Astrocyte of the hippocampus (primary cell): Measurements from ENCODE around the gene DCLK1.
A peak's percentile ranks its signal among the peaks of the same experiment; 100 is the strongest.

Experiments
- DNase-seq: peaks from one replicate; pipeline ENCODE4 v3.0.0; 2011; ENCODE audit warnings: low read depth, low spot score

Gene DCLK1

DNA sequence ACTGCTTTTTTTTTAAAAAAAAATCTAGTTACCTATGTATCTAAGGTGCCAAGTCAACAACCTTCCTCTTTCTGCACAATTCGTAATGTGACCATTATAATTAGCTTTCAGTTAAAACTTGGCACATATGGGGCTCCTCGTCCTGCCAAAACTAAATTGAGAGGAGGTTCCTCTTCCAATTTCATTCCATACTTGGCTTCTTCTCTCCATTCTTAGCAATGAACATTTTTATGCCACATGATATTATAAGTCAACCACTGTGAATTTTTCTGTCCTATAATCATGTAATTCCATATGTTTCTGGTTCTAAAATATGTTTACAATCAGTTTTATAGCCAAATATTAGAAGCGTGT lies 177.0 kb downstream of the DCLK1 start:
- DNase-seq, result no peak

DNA sequence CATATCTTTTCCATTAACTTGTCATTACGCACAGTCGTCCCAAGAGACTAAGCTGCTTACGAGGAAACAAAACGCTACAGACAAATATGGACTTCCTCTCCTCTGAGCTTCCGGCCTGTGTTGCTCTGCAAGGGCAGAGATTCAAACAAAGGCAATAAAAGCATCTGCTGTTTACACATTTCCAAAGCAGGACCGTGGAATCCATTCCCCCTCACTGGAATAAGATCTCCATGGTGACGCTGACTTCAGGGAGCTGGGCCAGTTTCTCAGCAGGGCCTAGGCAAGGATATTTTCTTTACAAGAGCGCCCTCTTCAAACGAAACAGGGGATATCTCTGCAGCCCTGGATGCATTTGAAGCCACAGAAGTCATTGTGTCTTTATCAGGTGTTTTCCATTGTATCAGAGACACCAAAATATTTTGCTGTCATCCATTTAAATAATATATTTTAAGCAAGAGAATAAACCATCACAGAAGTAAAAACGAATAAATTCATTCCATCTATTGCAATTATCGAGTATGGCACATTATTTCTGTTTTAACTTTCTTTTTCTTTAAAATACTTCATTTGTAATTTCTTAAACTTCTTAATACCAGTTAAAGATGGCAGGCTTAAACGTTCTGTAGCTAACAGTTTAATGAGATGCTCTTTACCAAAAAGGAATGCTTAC lies 177.5 kb downstream of the DCLK1 start:
- peak; percentile 95 for DNase-seq

DNA sequence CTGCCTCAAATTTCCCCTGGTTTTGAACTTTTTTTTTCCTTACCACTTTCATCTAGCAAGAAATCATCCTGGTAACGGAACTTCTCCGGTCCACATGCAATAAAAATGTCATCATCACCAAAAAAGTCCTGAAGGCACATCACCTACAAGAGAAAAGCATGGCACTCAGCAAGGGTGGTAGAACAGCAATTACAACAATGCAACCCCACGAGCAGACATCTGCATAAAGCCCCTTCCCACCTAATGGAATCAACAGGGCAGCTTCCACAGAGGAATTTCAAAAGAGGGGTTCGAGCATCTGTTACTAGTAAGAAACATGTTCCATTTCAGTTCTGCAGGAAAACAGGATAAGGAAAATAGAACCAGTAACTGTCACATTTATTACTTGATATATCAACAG lies 183.9 kb downstream of the DCLK1 start:
- no peak for DNase-seq

DNA sequence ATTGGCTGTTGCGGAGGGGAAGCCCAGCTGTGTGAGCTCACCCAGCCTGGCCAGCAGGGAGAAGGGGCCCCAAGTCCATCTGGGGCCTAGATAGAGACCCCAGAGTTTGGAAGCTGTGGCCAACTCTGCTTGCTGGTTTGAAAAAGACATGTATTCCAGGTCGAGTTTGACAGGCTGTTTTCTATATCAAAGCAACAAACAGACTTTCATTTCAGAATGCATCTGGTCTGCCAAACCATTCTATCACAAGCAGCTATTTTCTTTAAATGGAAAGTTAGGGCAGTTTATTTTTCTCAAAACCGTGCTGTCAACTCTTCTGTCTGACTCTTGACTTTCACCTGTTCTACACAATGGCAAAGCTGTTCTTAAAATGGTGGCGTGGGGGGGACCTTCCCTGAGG lies 185.8 kb downstream of the DCLK1 start:
- no peak for DNase-seq

DNA sequence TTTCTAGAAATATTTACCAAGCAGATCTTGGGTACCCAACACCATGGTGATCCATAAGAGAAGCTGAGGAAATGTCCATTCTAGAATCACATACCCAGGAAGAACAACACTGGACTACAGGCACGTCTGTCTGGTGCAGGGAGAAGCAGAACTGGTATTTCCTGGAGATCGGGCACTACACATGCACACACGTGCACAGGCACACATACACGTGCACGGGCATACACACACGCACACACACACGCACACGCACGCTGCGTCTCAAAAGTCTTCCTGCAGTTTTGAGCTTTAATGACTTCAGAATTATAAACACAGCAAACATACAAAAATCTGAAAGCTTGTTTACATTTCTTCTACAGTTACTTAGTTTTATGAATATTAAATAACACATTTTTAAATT lies 189.8 kb downstream of the DCLK1 start:
- DNase-seq, result no peak

DNA sequence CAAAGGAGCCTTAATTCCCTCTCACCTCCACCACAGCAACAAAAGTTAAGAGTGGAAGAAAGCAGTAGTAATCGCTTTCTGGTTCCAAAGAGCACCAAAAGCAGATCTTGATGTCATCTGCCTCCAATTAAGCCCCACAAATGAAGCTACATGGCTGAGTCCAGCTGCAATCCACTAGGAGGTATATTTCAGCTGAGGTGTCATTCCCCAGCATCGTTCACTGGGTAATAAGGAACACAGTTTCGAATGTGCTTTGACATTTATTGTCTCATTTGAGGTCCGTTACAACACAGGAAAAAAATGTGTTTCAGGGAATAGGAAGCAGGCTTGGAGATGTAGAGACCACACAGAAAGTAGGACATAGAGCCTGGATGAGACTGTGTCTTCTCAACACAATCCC lies 190.4 kb downstream of the DCLK1 start:
- DNase-seq, result no peak

DNA sequence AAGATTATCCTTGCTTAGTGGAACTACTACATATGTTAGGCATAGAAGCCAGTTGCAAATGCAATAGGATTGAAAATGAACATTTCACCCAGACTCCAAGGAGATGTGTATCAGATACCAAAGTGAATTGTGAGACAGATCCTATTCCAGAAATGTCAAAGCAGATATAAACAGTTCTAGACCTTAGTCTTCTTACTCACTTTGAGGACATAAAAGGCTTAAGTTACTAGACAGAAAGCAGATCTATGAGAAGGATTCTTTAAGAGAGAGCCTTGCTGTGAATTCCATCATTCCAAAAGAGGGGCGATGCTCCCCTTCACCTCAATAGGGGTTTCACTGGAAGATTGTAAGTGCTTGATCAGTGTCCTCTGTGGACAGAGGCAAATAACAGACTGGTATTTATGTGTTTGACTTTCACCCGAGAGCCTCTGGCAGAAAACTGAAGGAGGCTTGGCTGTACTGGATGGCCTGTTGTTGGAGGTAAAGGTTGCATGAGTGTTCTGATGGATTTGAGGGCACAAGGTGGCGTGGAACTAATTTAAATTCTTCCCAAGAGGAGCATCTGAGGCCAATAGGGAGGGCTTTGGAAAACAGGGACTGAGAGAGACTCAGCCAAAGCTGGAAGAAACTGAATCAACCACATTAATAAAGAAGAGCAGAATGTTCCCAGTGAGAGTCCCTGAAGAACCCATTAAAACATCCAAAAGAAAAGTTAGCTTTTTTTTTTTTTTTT lies 194.8 kb downstream of the DCLK1 start:
- DNase-seq, result no peak

DNA sequence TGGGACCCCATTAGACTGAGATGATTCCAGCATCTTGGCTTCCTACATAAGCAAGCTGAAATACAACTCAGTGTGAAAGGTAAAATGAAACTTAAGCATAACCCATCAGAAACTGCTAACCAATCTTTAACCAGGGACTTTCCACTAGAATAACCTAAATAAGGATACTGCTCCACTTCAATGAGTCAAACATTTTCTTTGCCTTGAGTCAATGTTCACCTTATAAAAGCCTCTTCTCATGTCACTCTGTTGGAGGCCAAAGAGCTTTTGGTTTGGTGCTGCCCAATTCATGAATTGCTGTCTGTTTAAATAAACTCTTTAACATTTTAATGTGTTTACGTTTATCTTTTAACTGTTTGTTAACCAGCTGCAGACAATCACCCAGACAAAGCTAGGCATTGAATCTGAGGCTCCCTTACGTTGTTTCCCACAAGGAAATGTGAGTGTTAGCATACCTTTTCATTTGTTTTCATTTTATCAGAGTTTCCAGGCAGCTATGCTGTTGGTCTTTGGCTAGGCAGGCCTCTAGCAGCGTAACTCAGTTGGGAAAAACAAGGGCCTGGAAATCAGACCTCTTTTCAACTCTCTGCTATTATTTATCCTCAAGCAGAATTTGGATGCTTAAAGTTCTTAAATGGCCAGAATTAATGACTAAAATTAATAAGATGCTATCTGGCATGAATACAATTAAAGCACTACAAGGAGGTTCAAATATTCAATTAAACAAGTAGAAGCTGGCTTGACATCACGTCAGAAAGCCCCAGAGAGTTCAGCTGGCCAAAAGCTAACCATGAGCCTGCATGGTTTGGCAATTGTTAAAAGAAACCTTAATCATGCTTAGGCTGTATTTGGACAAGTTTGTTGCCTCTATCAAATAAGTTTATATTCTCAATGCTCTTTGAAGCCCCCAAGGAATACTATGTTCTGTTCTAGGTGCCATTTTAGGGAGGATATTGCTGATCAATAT lies 200.2 kb downstream of the DCLK1 start:
- no peak for DNase-seq

DNA sequence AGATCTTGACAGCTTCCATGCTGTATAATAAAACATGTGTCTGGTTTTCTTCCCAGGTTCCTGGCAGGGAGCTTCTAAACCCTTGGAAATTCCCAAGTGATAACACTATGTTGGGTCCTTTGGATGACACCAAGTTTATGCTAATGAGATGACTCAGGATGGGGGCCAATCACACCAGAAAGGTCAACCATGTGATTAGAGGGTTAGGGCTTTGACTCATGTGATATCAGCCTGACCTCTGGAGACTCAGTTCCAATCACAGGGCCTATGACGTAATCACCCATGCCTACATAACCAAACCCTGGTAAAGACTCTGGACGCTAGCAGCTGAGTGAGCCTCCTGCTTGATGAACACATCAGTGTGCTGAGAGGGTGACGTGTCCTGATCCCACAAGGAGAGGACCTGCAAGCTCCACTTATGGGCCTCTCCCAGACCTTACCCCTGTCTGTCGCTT lies 203.6 kb downstream of the DCLK1 start:
- peak; percentile 63 for DNase-seq

DNA sequence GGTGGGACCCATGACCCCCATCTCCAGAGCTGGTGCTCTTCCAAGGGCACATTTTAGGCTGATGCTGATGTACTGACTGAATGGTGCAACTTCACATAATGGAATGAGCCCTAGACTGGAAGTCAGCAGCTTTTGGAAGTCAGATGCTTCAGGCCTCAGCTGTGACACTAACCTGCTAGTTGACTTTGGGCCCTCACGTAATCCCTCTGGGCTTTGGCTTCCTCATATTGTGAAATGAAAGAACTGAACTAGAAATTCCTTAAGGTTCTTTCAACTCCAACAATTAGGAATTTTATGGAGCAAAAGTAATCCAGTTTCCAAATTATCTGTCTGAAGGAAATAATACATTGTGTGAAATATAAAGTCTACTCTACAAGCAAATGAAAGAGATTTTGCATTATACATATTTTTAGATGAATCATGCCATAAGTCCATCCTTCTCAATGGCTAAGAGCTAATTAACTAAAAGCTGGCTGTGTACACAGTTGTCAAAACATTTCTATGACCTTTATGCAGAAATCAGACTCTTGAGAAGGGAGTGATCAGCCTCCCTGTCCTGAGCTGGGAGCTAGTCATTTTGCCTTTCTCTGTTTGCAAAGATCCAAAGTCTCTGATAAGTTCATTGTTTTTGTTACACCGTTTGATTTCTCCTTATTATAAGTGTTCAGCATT lies 204.2 kb downstream of the DCLK1 start:
- DNase-seq, result peak; percentile 18

DNA sequence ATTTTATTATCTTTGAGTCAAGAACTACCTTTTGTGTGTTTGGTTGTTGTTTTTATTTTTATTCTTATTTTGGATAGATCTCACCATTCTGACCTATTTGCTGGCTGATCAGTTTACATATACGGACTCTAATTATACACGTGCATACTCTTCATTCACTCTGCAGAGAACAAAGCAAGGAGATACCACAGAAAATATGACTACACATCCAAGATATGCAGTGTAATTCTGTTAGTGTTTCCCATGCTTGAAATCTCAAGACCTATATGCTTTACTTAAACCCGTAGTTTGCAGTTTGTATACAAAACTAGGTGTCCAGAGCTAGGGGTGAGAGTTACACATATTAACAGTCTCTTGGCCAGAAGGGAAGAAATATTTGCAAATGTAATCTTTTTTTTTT lies 205.5 kb downstream of the DCLK1 start:
- peak; percentile 21 for DNase-seq

DNA sequence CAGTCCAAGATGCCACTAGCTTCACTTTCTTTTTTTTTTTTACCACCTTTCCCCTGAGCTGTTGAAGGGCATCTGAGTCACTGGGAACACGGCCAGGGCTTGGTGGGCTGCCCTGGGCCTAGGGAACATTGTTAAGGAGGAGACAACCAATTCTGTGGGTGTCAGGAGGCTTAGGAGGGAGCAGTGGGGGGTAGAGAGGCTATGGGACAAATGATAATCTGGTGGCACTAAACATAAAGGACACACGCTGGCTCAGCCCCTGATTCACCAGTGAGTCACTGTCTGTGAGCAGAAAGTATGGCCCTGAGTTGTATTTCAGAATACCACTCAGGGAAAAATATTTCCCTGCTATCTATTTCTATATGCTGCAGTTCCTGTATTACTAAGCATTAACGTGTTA lies 207.8 kb downstream of the DCLK1 start:
- peak; percentile 91 for DNase-seq

DNA sequence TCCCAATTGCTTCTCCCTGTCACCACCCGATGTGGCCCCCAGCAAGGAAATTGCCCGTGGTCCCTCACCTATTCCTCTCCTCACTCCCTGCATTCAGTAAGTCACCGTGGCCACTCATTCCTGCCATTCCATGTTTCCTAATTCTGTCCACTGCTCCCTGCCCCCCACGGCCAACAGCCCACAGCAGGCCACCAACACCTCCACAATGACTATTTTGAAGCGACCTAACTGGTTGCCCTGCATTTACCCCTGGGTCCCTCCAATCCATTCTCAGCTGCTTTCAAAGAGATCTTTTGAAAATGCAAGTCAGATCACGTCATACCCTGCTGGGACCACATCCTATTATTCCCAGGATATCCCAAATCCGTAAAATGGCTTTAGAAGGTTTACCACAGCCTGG lies 210.4 kb downstream of the DCLK1 start:
- no peak for DNase-seq

DNA sequence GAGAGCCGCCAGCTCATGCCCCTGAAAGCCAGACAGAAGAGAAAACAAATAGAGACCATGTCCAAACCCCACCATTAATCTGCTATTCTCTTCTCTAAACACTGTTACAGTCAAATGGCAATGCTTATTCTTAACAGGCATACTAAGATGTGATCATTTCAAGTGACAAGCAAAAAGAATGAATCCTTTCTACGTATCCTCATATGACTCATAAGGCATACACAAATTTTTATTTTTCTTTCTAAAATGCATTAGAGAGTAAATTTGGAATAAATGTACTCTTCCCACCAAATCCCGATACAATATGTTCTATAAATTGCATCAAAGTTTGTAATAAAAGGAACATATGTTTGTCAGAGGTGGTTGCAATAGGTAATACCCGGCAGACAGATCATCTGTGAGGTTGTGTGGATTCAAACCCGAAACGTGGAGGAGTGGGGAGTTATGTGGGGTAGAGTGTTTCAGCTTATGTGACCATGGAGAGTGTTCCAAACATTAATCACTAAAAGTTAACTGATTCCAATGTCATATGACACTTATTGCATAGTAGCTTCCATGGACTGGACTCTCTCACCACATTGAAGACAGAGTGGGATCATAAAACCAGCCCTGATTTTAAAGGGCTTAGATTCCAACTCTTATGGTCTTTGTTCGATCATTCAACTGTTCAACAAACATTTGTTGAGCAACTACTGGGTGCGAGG lies 213.1 kb downstream of the DCLK1 start:
- no peak for DNase-seq

DNA sequence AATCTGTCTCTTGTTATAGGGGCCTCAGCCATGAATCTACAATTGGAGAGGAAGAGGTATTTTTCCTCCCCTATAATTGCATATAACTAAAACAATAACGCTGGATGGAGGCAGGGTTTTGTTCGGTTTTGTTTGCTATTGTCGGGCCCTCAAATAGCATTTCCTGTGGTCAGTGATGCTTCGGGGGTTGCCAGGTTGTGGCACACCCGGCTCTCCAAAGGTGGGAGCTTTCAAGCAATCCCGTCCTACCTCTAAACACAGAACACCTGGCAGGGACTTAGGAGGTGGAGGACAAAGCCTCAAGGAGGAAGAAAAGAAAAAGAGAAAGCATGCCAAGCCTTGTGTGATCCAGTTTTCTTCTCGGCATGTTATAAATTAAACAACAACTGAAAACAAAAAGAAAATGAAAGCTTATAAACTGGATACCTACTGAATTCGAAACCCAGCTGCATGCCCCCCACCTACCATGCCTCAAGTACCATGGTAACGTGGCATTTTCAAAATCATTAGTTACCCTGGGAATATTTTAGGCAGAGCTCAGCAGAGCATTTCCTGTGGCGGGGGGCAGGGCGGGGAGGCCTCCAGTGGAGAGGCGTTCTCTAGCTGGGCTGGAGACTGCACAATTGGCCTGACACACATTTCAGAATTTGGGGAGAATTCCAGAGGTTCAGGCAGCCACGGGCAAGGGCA lies 213.8 kb downstream of the DCLK1 start:
- peak; percentile 75 for DNase-seq

DNA sequence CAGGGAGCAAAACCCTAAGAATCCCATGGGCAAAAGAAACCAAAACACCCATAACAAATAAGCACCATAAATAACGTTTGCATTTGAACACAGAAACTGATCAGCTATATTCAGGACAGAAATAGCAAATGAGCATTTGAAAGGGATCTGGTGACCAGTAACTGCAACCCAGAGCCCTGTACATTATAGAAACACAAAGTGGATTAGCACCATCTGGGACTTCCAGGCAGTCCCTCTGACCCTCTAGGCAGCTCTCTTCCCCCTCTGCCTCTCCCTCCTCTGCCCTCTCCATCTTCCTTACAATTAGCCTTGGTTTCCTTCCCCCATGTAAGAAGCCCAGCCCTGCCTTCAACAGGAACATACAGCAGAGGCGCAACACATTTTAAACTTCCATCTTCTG lies 215.0 kb downstream of the DCLK1 start:
- no peak for DNase-seq

DNA sequence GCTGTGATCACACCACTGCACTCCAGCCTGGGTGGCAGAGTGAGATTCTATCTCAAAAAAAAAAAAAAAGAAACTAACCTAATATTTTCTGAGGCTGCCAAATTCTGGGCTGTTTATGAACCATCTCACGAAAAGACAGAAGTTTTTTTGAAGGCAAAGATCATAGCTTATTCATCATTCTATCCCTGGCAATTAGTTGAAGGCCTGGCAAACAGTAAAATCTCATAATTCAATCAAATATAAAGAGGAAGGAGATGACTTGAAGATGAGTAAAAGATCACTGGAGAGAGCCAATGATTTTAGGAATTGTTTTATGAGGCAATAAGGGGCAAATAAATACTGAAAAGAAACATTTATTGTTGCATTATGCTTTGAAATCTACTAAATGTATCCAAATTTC lies 216.5 kb downstream of the DCLK1 start:
- DNase-seq, result no peak

DNA sequence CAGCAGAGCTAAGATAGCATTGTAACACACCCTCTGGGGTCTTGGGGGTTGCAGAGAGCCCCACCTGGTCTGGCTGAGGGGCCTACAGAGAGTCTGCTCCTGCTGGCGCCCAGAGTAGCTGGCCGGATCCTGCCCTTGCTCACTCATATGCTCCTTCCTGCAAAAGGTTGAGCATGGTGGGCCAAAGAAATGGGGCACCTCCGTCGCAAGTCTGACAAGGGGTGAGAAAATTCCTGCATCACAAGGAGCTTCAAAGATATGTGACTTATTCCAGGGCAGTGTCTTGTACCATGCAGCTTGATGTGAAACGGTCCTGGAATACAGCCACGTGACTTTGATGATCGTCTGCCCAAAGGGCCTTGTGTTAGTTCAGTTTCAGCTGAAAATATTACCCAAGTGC lies 218.3 kb downstream of the DCLK1 start:
- DNase-seq, result no peak

DNA sequence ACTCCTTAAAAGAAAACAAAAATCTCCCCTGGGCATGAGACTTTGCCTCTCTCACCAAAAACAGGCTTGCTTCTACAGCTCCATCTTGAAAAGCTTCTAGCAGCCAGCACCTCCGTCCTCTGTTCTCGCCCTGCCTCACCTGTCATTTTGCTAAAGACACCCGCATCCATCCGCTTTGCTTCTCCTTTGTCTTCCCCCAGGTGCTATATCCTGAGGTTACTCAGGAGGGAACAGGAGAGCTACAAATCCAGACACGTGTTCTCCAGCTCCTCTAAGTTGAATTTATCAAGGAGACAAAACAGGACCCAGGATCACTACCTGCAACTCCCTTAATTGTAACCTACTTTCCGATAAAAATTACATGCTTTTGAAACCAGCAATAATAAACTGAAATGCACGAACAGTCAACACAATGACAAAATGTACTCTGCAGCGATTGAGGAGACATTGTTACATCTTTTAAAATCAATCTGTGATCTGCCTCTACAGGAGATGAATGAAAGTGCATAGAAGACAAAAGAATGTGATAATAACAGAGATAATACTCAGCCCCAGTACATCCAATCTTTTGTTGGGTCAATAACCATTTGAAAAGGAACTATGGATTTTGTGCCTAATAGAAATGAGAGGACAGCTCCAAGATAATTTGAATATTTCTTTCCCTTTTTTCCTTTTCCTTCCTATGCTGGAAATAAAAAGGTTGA lies 221.2 kb downstream of the DCLK1 start:
- no peak for DNase-seq

DNA sequence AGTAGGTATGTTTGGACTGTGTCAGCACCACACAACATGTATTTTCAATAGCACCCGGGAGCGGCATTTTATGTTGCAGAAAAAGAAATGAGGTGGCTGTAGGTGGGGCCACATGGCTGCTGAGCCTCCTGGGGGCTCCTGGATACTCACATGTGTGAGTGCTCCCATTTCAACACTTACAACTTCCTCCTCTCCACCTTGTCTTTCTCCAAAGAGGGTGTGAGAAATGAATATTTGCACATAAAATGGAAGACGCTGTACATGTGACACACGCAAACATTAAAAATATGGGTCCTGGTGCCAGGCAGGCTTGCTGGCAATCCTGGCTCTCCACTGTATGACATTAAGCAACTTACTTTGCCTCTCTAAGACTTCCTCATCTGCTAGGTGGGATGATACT lies 222.1 kb downstream of the DCLK1 start:
- DNase-seq, result no peak
